Measurements from ENCODE around the gene DENND1A.

- TF ChIP-seq CTCF (IDR thresholded peaks at IDR 0.05) (no peak), POLR2A (IDR thresholded peaks at IDR 0.05) (no peak)
These were observed 277.5 kb downstream of the DENND1A start for GRCh38 chr9:123652416-123652815.

Data from right lobe of liver (tissue), 4 donors.